ENCODE results near the gene FAM171A1. TPM values are rescaled to one million over a fixed set of nuclear protein-coding genes. Genes with fewer than 3 reads are reported as not detected.
A peak's percentile ranks its signal among the peaks of the same experiment; 100 is the strongest.
"Not testable (repeated sequence)": the region's sequence is repeated elsewhere in the genome, so short reads cannot be mapped to it uniquely, and the experiment has no call there.

FAM171A1 gene
- total RNA-seq, 4 donors from 2014 or later = 7.4 to 40.4 (median 21.6) TPM

DNA sequence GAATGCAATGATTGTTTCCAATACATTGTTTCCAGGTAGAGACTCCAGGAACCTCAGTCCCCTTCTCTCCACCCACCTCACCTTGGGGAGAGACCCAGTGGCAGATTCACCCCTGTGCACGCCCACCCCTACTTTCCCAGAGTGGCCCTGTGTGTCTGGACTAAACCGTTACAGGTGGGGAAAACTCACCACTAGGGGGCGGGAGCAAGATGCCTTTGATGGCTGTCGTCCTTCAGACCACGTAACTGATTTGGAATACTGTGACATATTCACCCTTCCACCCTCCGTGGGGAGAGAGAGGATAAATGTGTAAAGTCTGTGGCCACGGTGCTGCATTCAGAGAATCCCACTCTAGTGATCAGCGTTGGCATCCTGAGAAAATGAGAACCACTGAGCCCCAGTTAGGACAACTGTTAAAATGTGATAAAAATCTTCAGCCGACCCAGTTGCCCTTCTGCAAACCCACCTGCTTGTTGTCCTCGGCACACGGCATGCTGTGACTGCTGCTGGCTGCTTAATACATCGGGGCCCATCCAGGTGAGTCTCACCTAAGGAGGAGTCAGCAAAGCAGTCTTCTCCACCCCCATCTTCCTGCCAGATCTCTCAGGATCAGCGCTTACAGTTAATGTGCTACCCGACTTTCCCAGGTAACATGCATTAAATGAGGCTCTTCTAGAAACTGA, 161.1 kb downstream of the FAM171A1 start:
- no peaks in the 10 kb centered on the region for H3K27me3 ChIP-seq
- H3K4me1 ChIP-seq = no peaks in the 10 kb centered on the region
- no peaks in the 10 kb centered on the region for H3K9me3 ChIP-seq
- TF ChIP-seq POLR2A (IDR thresholded peaks at IDR 0.05) = no peak
- TF ChIP-seq, protein P1, sequence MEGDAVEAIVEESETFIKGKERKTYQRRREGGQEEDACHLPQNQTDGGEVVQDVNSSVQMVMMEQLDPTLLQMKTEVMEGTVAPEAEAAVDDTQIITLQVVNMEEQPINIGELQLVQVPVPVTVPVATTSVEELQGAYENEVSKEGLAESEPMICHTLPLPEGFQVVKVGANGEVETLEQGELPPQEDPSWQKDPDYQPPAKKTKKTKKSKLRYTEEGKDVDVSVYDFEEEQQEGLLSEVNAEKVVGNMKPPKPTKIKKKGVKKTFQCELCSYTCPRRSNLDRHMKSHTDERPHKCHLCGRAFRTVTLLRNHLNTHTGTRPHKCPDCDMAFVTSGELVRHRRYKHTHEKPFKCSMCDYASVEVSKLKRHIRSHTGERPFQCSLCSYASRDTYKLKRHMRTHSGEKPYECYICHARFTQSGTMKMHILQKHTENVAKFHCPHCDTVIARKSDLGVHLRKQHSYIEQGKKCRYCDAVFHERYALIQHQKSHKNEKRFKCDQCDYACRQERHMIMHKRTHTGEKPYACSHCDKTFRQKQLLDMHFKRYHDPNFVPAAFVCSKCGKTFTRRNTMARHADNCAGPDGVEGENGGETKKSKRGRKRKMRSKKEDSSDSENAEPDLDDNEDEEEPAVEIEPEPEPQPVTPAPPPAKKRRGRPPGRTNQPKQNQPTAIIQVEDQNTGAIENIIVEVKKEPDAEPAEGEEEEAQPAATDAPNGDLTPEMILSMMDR (IDR thresholded peaks at IDR 0.05) = peak; percentile 62 to 81 (median 76)
- no peaks in the 10 kb centered on the region for H3K36me3 ChIP-seq
- intact Hi-C loops (cut with DNase I; ENCODE audit: low total_unique reads) = loop anchor here (5.0 kb wide), 1 partner anchor 162 kb away; the partner anchor contains the start of gene FAM171A1
- DNase-seq = peak; percentile 73 to 86
- no peak overlapping the region for H3K27ac ChIP-seq
- H3K4me3 ChIP-seq = no peak overlapping the region

DNA sequence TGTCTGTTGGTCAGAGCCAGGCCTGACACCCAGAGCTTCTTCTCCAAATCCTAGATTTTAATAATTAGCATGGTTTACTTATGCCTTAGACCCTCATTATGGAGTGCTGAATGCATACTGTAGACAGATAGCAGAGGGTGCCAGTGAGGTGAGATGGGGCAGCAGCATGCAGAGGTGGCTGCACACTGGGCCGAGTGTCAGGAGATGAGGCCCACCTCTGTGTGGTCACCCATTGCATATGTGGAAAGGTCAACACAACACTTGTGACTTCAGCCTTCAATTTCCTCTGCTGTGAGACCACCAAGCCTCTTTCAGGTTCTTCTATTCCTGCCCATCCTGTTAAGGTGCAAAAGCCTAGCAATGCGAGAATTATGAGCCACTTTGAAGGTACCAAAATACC, 162.9 kb downstream of the FAM171A1 start:
- DNase-seq = no peak
- Histone ChIP-seq H3K27ac (no peak overlapping the region), H3K4me3 (no peak overlapping the region), H3K27me3 (no peaks in the 10 kb centered on the region), H3K36me3 (no peaks in the 10 kb centered on the region), H3K4me1 (no peaks in the 10 kb centered on the region), H3K9me3 (no peaks in the 10 kb centered on the region)
- intact Hi-C loops (cut with DNase I; ENCODE audit: low total_unique reads) = no loop called here
- TF ChIP-seq, protein P1 (IDR thresholded peaks at IDR 0.05) = no peak
- no peak for TF ChIP-seq POLR2A (IDR thresholded peaks at IDR 0.05)

DNA sequence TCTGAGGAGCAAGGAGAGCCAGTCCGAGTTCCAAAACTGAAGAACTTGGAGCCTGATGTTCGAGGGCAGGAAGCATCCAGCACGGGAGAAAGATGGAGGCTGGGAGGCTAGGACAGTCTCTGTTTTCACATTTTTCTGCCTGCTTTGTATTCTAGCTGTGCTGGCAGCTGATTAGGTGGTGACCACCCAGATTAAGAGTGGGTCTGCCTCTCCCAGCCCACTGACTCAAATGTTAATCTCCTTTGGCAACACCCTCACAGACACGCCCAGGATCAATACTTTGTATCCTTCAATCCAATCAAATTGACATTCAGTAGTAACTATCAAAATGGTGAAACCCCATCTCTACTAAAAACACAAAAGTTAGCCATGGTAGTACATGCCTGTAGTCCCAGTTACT, 163.7 kb downstream of the FAM171A1 start:
- H3K4me1 ChIP-seq; H3K27ac ChIP-seq; H3K9me3 ChIP-seq; DNase-seq; intact Hi-C loops (cut with DNase I; ENCODE audit: low total_unique reads); H3K4me3 ChIP-seq; H3K36me3 ChIP-seq; H3K27me3 ChIP-seq: not testable (repeated sequence)

DNA sequence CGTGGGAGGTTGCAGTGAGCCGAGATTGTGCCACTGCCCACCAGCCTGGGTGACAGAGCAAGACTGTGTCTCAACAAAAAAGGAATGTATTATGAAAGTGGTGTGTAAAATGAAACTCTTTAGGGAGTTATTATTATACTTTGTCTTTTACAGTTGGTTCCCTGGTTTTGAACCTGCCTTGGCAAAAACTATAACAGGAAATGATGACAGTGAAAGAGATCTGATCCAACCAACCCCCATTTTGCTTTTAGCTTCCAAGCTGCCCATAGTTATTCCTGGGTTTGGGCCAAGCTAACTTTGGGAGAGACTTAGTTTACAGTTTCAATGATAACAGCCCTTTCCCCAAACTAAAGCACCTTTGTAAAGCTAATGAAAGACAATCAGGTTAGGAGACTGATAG, 168.4 kb downstream of the FAM171A1 start:
- DNase-seq = no peak
- TF ChIP-seq POLR2A (IDR thresholded peaks at IDR 0.05) = no peak
- TF ChIP-seq, protein P1 (IDR thresholded peaks at IDR 0.05) = no peak
- no peak overlapping the region for H3K4me3 ChIP-seq
- no peaks in the 10 kb centered on the region for H3K9me3 ChIP-seq
- no peaks in the 10 kb centered on the region for H3K27me3 ChIP-seq
- intact Hi-C loops (cut with DNase I; ENCODE audit: low total_unique reads) = no loop called here
- H3K27ac ChIP-seq = no peak overlapping the region
- no peaks in the 10 kb centered on the region for H3K36me3 ChIP-seq
- H3K4me1 ChIP-seq = no peaks in the 10 kb centered on the region

DNA sequence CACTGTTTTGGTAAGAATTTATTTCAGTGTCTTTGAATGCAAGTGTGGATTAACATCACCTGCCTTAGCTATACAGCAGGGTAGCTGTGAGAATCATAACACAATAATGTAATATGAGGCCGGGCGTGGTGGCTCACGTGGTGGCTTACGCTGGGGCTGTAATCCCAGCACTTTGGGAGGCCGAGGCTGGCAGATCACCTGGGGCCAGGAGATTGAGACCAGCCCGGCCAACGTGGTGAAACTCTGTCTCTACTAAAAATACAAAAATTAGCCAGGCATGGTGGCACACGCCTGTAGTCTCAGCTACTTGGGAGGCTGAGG, 168.8 kb downstream of the FAM171A1 start:
- intact Hi-C loops (cut with DNase I; ENCODE audit: low total_unique reads); H3K4me3 ChIP-seq; H3K27me3 ChIP-seq; H3K27ac ChIP-seq; H3K9me3 ChIP-seq; DNase-seq; H3K36me3 ChIP-seq; H3K4me1 ChIP-seq: not testable (repeated sequence)

DNA sequence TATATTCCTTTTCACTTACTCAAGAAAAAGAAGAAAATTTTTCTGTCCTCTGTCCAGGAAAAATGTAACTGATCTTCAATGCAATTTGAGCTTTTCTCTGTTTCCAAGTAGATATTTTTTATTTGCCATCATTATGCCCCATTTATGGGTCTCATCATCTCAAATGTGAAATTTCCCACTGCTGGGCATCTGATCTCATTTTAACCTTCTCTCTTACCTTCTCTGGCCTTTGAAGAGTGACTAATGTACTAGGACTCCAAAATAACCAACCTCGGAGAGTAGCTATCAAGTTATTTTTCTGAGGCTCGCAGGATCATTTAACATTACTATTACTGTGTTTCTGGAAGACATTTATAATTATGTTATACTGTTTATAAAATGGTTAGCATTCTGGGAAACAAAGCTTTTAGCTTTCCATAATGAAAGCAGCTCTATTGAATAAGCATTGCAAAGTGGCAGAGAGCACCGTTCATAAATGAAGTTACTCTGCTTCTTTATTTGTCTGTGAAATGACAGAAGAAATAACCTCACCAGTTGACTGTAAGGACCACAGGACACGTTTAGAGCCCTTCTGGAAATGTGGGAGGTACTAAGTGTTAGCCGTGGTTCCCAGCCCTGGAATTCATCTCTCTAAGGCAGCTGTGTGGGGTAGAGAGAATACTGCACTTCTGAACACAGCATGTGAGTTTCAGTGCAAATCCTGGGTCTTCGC, 169.3 kb downstream of the FAM171A1 start:
- Histone ChIP-seq H3K9me3 (no peaks in the 10 kb centered on the region), H3K27me3 (no peaks in the 10 kb centered on the region), H3K27ac (no peak overlapping the region), H3K4me1 (no peaks in the 10 kb centered on the region), H3K36me3 (no peaks in the 10 kb centered on the region), H3K4me3 (no peak overlapping the region)
- DNase-seq = no peak
- intact Hi-C loops (cut with DNase I; ENCODE audit: low total_unique reads) = no loop called here
- TF ChIP-seq, protein P1 (IDR thresholded peaks at IDR 0.05) = no peak

Data from uterus (tissue), 4 donors.